ENCODE data around the gene FEV.

Gene FEV

GRCh38 chr2:218970894-218971293 lies 14.1 kb downstream of the FEV start:
- DNase-seq (ENCODE audit: low read depth) = no peak
- no peak overlapping the region for H3K4me3 ChIP-seq (ENCODE audit: low read depth, low read length)
- TF ChIP-seq POLR2A (IDR thresholded peaks at IDR 0.05; ENCODE audit: extremely low read depth, insufficient read length) = no peak

- DNase-seq (ENCODE audit: low read depth) = no peak
- no peak overlapping the region for H3K4me3 ChIP-seq (ENCODE audit: low read depth, low read length)
- TF ChIP-seq POLR2A (IDR thresholded peaks at IDR 0.05; ENCODE audit: extremely low read depth, insufficient read length) = no peak
- TF ChIP-seq MAX (IDR thresholded peaks at IDR 0.05; ENCODE audit: low read depth, low read length) = no peak
- no peak for TF ChIP-seq CTCF (IDR thresholded peaks at IDR 0.05; ENCODE audit: low read depth, low read length)
- no peak for TF ChIP-seq MYC (IDR thresholded peaks at IDR 0.05; ENCODE audit: low read depth, low read length)
Observed at GRCh38 chr2:218964041-218964771, 20.8 kb downstream of the FEV start.

- no peak for DNase-seq (ENCODE audit: low read depth)
- TF ChIP-seq POLR2A (IDR thresholded peaks at IDR 0.05; ENCODE audit: extremely low read depth, insufficient read length) (no peak), CTCF (IDR thresholded peaks at IDR 0.05; ENCODE audit: low read depth, low read length) (no peak), MYC (IDR thresholded peaks at IDR 0.05; ENCODE audit: low read depth, low read length) (no peak), MAX (IDR thresholded peaks at IDR 0.05; ENCODE audit: low read depth, low read length) (no peak)
- no peak overlapping the region for H3K4me3 ChIP-seq (ENCODE audit: low read depth, low read length)
Observed at GRCh38 chr2:218963601-218964000, 21.4 kb downstream of the FEV start.

- no peak overlapping the region for H3K4me3 ChIP-seq (ENCODE audit: low read depth, low read length)
Observed at GRCh38 chr2:218962859-218963492, 22.0 kb downstream of the FEV start.

GRCh38 chr2:218961651-218962570 lies 23.1 kb downstream of the FEV start:
- no peak for DNase-seq (ENCODE audit: low read depth)
- TF ChIP-seq POLR2A (IDR thresholded peaks at IDR 0.05; ENCODE audit: extremely low read depth, insufficient read length) (no peak), MYC (IDR thresholded peaks at IDR 0.05; ENCODE audit: low read depth, low read length) (no peak), CTCF (IDR thresholded peaks at IDR 0.05; ENCODE audit: low read depth, low read length) (no peak), MAX (IDR thresholded peaks at IDR 0.05; ENCODE audit: low read depth, low read length) (no peak)
- no peak overlapping the region for H3K4me3 ChIP-seq (ENCODE audit: low read depth, low read length)

More at GRCh38 chr2:218962859-218963492, 22.0 kb downstream of the FEV start:
- DNase-seq (ENCODE audit: low read depth) = peak; percentile 65
- TF ChIP-seq MAX (IDR thresholded peaks at IDR 0.05; ENCODE audit: low read depth, low read length) (no peak), CTCF (IDR thresholded peaks at IDR 0.05; ENCODE audit: low read depth, low read length) (no peak), POLR2A (IDR thresholded peaks at IDR 0.05; ENCODE audit: extremely low read depth, insufficient read length) (no peak), MYC (IDR thresholded peaks at IDR 0.05; ENCODE audit: low read depth, low read length) (no peak)

- no peak for TF ChIP-seq MYC (IDR thresholded peaks at IDR 0.05; ENCODE audit: low read depth, low read length)
- TF ChIP-seq POLR2A (IDR thresholded peaks at IDR 0.05; ENCODE audit: extremely low read depth, insufficient read length) = no peak
- no peak for TF ChIP-seq MAX (IDR thresholded peaks at IDR 0.05; ENCODE audit: low read depth, low read length)
- no peak for TF ChIP-seq CTCF (IDR thresholded peaks at IDR 0.05; ENCODE audit: low read depth, low read length)
- DNase-seq (ENCODE audit: low read depth) = no peak
- H3K4me3 ChIP-seq (ENCODE audit: low read depth, low read length) = no peak overlapping the region
Observed at GRCh38 chr2:218961229-218961628, 23.8 kb downstream of the FEV start.
